IMR-90 (cell line): Measurements from ENCODE around the gene ADAMTS10. TPM values are rescaled to one million over a fixed set of nuclear protein-coding genes. Genes with fewer than 3 reads are reported as not detected.

Source experiments
- ATAC-seq: fragments of 200-7000 bp; cut with Tn5 transposase; 2 replicates; pipeline ENCODE4 v1.9.1; 2020; ENCODE audit warnings: low read depth, mild to moderate bottlenecking, moderate library complexity
- BruUV-seq: library from RNA; stranded (reverse); fragments of 400-500 nt; replicated peaks from 2 replicates; lab custom pipeline; 2021; lab: Mats Ljungman, UMichigan
- CTCF ChIA-PET: fragments of 300-600 bp; formaldehyde crosslinking; extraction: SDS; loops from one replicate; lab custom pipeline; 2021; ENCODE audit warnings: antibody characterized with exemption; lab: Yijun Ruan, JAX
- POLR2A ChIA-PET: fragments of 300-600 bp; sonication (Branson Sonifier 250); formaldehyde crosslinking; loops from one replicate; lab custom pipeline; 2022; ENCODE audit warnings: antibody characterized with exemption; ENCODE audit not compliant: unreplicated experiment; lab: Charles Lee
- DNase-seq: peaks from one replicate; pipeline ENCODE4 v3.0.0; 2013
- H2AFZ ChIP-seq: replicated peaks from 2 replicates; pipeline ENCODE3; 2013; ENCODE audit warnings: low read length, mild to moderate bottlenecking; ENCODE audit not compliant: poor library complexity
- H2AK5ac ChIP-seq: 2 replicates; pipeline ENCODE4 v1.6.1; 2013; ENCODE audit warnings: low read depth, low read length, inconsistent platforms
- H2AK9ac ChIP-seq: replicated peaks from 2 replicates; pipeline ENCODE3; 2013; ENCODE audit warnings: mild to moderate bottlenecking, low read depth, low read length, moderate library complexity; ENCODE audit not compliant: poor library complexity
- H2BK120ac ChIP-seq: 2 replicates; pipeline ENCODE4 v1.6.1; 2013; ENCODE audit warnings: low read depth, low read length, inconsistent platforms
- H2BK15ac ChIP-seq: 3 replicates; pipeline ENCODE4 v1.6.1; 2013; ENCODE audit warnings: low read depth, low read length, inconsistent platforms
- H2BK20ac ChIP-seq: 2 replicates; pipeline ENCODE4 v1.6.1; 2013; ENCODE audit warnings: low read depth, mild to moderate bottlenecking, inconsistent platforms, low read length, moderate library complexity
- H2BK5ac ChIP-seq: 2 replicates; pipeline ENCODE4 v1.6.1; 2013; ENCODE audit warnings: mild to moderate bottlenecking, low read depth, low read length, inconsistent platforms; ENCODE audit not compliant: poor library complexity, severe bottlenecking
- H3K14ac ChIP-seq: replicated peaks from 2 replicates; pipeline ENCODE4 v1.6.1; 2013; ENCODE audit warnings: low read depth, low read length, inconsistent platforms
- H3K18ac ChIP-seq: 2 replicates; pipeline ENCODE4 v1.6.1; 2013; ENCODE audit warnings: low read depth, low read length, control low read depth
- H3K23ac ChIP-seq: 2 replicates; pipeline ENCODE4 v1.6.1; 2013; ENCODE audit warnings: low read depth, low read length, inconsistent platforms
- H3K27ac ChIP-seq: 2 replicates; pipeline ENCODE4 v1.5.1; 2013; ENCODE audit warnings: mild to moderate bottlenecking, control low read depth, low read length; ENCODE audit not compliant: insufficient read depth
- H3K27me3 ChIP-seq: 2 replicates; pipeline ENCODE4 v1.6.1; 2013; ENCODE audit warnings: low read length; ENCODE audit not compliant: control insufficient read depth, insufficient read depth
- H3K36me3 ChIP-seq: 2 replicates; pipeline ENCODE4 v1.6.1; 2013; ENCODE audit warnings: low read length, mixed read lengths; ENCODE audit not compliant: control insufficient read depth, insufficient read depth
- H3K4ac ChIP-seq: 2 replicates; pipeline ENCODE4 v1.6.1; 2013; ENCODE audit warnings: low read depth, low read length, inconsistent platforms
- H3K4me1 ChIP-seq: 2 replicates; pipeline ENCODE4 v1.6.1; 2013; ENCODE audit warnings: low read length, mixed read lengths; ENCODE audit not compliant: control insufficient read depth, insufficient read depth
- H3K4me2 ChIP-seq: 2 replicates; pipeline ENCODE4 v1.6.1; 2013; ENCODE audit warnings: low read depth, mild to moderate bottlenecking, control low read depth, low read length, moderate library complexity
- H3K4me3 ChIP-seq: 2 replicates; pipeline ENCODE4 v1.5.1; 2013; ENCODE audit warnings: low read depth, mild to moderate bottlenecking, control low read depth, low read length, moderate library complexity; ENCODE audit not compliant: insufficient read depth
- H3K56ac ChIP-seq: 2 replicates; pipeline ENCODE4 v1.6.1; 2013; ENCODE audit warnings: low read length, inconsistent platforms; ENCODE audit not compliant: insufficient read depth; ENCODE audit errors: extremely low read depth
- H3K79me1 ChIP-seq, 2 experiments: 2 replicates each; pipeline ENCODE4 v1.6.1; 2013; ENCODE audit warnings: low read length in 2 of 2, inconsistent platforms in 1 of 2, low read depth in 1 of 2
- H3K9ac ChIP-seq: 2 replicates; pipeline ENCODE4 v1.6.1; 2013; ENCODE audit warnings: low read depth, low read length, control low read depth
- H3K9me1 ChIP-seq: 2 replicates; pipeline ENCODE4 v1.6.1; 2013; ENCODE audit warnings: low read length, inconsistent platforms; ENCODE audit not compliant: insufficient read depth
- H3K9me3 ChIP-seq: 2 replicates; pipeline ENCODE4 v1.6.1; 2013; ENCODE audit warnings: low read length; ENCODE audit not compliant: control insufficient read depth, insufficient read depth
- H4K20me1 ChIP-seq: 2 replicates; pipeline ENCODE4 v1.6.1; 2013; ENCODE audit warnings: low read length, inconsistent platforms; ENCODE audit not compliant: insufficient read depth
- H4K5ac ChIP-seq: 2 replicates; pipeline ENCODE4 v1.6.1; 2013; ENCODE audit warnings: mild to moderate bottlenecking, low read depth, low read length, control low read depth
- H4K8ac ChIP-seq, 2 experiments: 2 replicates each; pipeline ENCODE4 v1.6.1; 2013; ENCODE audit warnings: low read depth in 2 of 2, low read length in 2 of 2, control low read depth in 1 of 2, inconsistent platforms in 1 of 2
- H4K91ac ChIP-seq: 2 replicates; pipeline ENCODE4 v1.6.1; 2013; ENCODE audit warnings: low read depth, low read length, inconsistent platforms; ENCODE audit not compliant: insufficient read depth
- BHLHE40 ChIP-seq: fragments of 150-350 bp; IDR thresholded peaks from 2 replicates; pipeline ENCODE4 v1.6.1; 2016; ENCODE audit warnings: mild to moderate bottlenecking, low read depth, low read length
- CHD1 ChIP-seq: IDR thresholded peaks from 2 replicates; pipeline ENCODE4 v1.6.1; 2012; ENCODE audit warnings: low read depth, low read length, improper control_type of control experiment
- ELK1 ChIP-seq: fragments of 150-350 bp; IDR thresholded peaks from 2 replicates; pipeline ENCODE4 v1.6.1; 2016; ENCODE audit warnings: low read depth, mild to moderate bottlenecking, low read length, moderate library complexity, borderline replicate concordance
- FOS ChIP-seq: fragments of 150-350 bp; IDR thresholded peaks from 2 replicates; pipeline ENCODE4 v1.6.1; 2016; ENCODE audit warnings: low read depth, low read length
- MAZ ChIP-seq: IDR thresholded peaks from 2 replicates; pipeline ENCODE4 v1.6.1; 2012; ENCODE audit warnings: low read depth, mild to moderate bottlenecking, low read length, improper control_type of control experiment, moderate library complexity, borderline replicate concordance
- MXI1 ChIP-seq: IDR thresholded peaks from 2 replicates; pipeline ENCODE4 v1.6.1; 2012; ENCODE audit warnings: low read depth, mild to moderate bottlenecking, low read length, moderate library complexity, borderline replicate concordance
- POLR2A ChIP-seq: IDR thresholded peaks from 2 replicates; pipeline ENCODE4 v1.6.1; 2012; ENCODE audit warnings: mild to moderate bottlenecking, low read depth, low read length
- RAD21 ChIP-seq: IDR thresholded peaks from 2 replicates; pipeline ENCODE4 v1.6.1; 2012; ENCODE audit warnings: low read length, improper control_type of control experiment
- WGBS, 2 experiments: methylation state at CpG; one replicate each; pipeline versions ENCODE4 v1.1.5 to v1.1.7; 2013; ENCODE audit warnings: missing lambda C conversion rate in 2 of 2; ENCODE audit not compliant: insufficient read length in 1 of 2; ENCODE audit errors: extremely low coverage in 2 of 2; 5-methylcytosine and 5-hydroxymethylcytosine counted together
- dilution Hi-C: fragments of 300-500 bp; cut with HindIII; formaldehyde crosslinking; loops from one replicate; pipeline ENCODE4 v1.14.3; 2018; ENCODE audit warnings: low sequenced_read_pairs; ENCODE audit not compliant: unreplicated experiment
- in situ Hi-C: fragments of 300-500 bp; cut with MboI; formaldehyde crosslinking; loops from 3 replicates; pipeline ENCODE4 v1.14.3; 2019; ENCODE audit warnings: low sequenced_read_pairs, inconsistent platforms, mixed read lengths
- intact Hi-C: fragments of 100-400 bp; cut with micrococcal nuclease; formaldehyde crosslinking; loops from 2 replicates; pipeline ENCODE4 v1.10.0; 2022
- polyA plus RNA-seq, 3 experiments: library from polyadenylated mRNA; depleted of rRNA; stranded (reverse); fragments of >200 nt; gene quantifications; 2 replicates each; pipeline ENCODE4 v1.2.3, GENCODE V29; 2012; ENCODE audit warnings: low replicate concordance in 1 of 3
- total RNA-seq: library from RNA; depleted of rRNA; stranded (reverse); fragments of >200 nt; gene quantifications from 2 replicates; pipeline ENCODE4 v1.2.3, GENCODE V29; 2012

ADAMTS10 gene
- total and polyA plus RNA-seq, 2 of the 4 experiments (the other 2 are of a cell fraction), result 3.4 to 11.5 TPM

- no peaks in the 10 kb centered on the region for H3K79me1 ChIP-seq
- no peak for DNase-seq
- H3K4me1 ChIP-seq, result no peaks in the 10 kb centered on the region
- H4K5ac ChIP-seq, result no peak overlapping the region
- H4K91ac ChIP-seq, result no peak overlapping the region
- no peak overlapping the region for H2BK5ac ChIP-seq
- TF ChIP-seq POLR2A, result no peak
- TF ChIP-seq CHD1, result no peak
- no peak for TF ChIP-seq ELK1
- TF ChIP-seq MAZ, result no peak
- no peak for TF ChIP-seq RAD21
- TF ChIP-seq MXI1, result no peak
- TF ChIP-seq FOS, result no peak
- no peak for TF ChIP-seq BHLHE40
- 0 out of 2 replicates have a peak, but pooled peaks cover 3% of the 10 kb centered on the region for H3K9me1 ChIP-seq
- no peaks in the 10 kb centered on the region for H4K20me1 ChIP-seq
- dilution Hi-C loops (no loop called here), intact Hi-C loops (no loop called here), in situ Hi-C loops (no loop called here)
- H3K4me3 ChIP-seq, result no peak overlapping the region
- H3K27ac ChIP-seq, result no peak overlapping the region
- no peak overlapping the region for H3K23ac ChIP-seq
- H4K8ac ChIP-seq, result no peak overlapping the region
- POLR2A ChIA-PET, result no interaction called here
- H2BK20ac ChIP-seq, result no peak overlapping the region
- H3K27me3 ChIP-seq, result no peaks in the 10 kb centered on the region
- peak overlapping the region; percentile 23 for H2AFZ ChIP-seq
- no peak overlapping the region for H2BK15ac ChIP-seq
- H3K4ac ChIP-seq, result no peak overlapping the region
- H3K9ac ChIP-seq, result no peak overlapping the region
- H3K9me3 ChIP-seq, result peaks cover 8% of the 10 kb centered on the region
- H2BK120ac ChIP-seq, result no peak overlapping the region
- H3K36me3 ChIP-seq, result peaks cover 38% of the 10 kb centered on the region
- H3K14ac ChIP-seq, result no peak overlapping the region
- H2AK9ac ChIP-seq, result peak overlapping the region; percentile 13
- no peak overlapping the region for H2AK5ac ChIP-seq
- no peak overlapping the region for H3K18ac ChIP-seq
- 100% methylated on average over 5 of the region's 16 CpGs; no CpG with 5 or more reads in 1 of the 2 experiments for WGBS, 2 experiments
- ATAC-seq, result no peak
- no TSS peak for BruUV-seq
- no peak overlapping the region for H3K56ac ChIP-seq
- H3K4me2 ChIP-seq, result no peak overlapping the region
- CTCF ChIA-PET, result no interaction called here
Measured at GRCh38 chr19:8600816-8601215, 9.7 kb downstream of the ADAMTS10 start.
